K562 (cell line): Measurements from ENCODE around the gene HNRNPA2B1. TPM values are rescaled to one million over a fixed set of nuclear protein-coding genes. Genes with fewer than 3 reads are reported as not detected.

Source experiments
- ASH1L ChIP-seq: fragments of 450-650 bp; IDR thresholded peaks from 2 replicates; pipeline ENCODE4 v1.6.1; 2018; ENCODE audit warnings: borderline replicate concordance, mild to moderate bottlenecking, low read depth; ENCODE audit not compliant: partially characterized antibody
- ATF4 ChIP-seq: fragments of 450-650 bp; formaldehyde crosslinking; IDR thresholded peaks from 2 replicates; pipeline ENCODE4 v1.4.0; 2022; ENCODE audit warnings: mild to moderate bottlenecking, moderate library complexity
- BCOR ChIP-seq: fragments of 450-650 bp; IDR thresholded peaks from 2 replicates; pipeline ENCODE4 v1.6.1; 2016
- EP400 ChIP-seq: fragments of 450-650 bp; IDR thresholded peaks from 2 replicates; pipeline ENCODE4 v1.6.1; 2017; ENCODE audit warnings: antibody characterized with exemption, mild to moderate bottlenecking, moderate library complexity
- ETV1 ChIP-seq: fragments of 450-650 bp; conservative IDR thresholded peaks from 2 replicates; pipeline ENCODE4 v1.6.1; 2016; ENCODE audit warnings: missing genetic modification characterization, control low read depth, low read depth, missing compliant biosample characterization
- FOXA1 ChIP-seq: fragments of 450-650 bp; IDR thresholded peaks from 2 replicates; pipeline ENCODE4 v1.6.1; 2016; ENCODE audit warnings: mild to moderate bottlenecking, borderline replicate concordance
- FOXM1 ChIP-seq, 2 experiments: fragments of 450-650 bp in 1 of 2; sonication (generic) in 1 of 2; formaldehyde crosslinking in 1 of 2; IDR thresholded peaks; 2 replicates each; pipeline versions ENCODE4 v1.6.1 to v1.9.0; 2017 to 2022; ENCODE audit warnings: low read depth in 2 of 2, mild to moderate bottlenecking in 2 of 2, missing genetic modification reagents in 1 of 2, moderate library complexity in 1 of 2
- GTF2F1 ChIP-seq: IDR thresholded peaks from 2 replicates; pipeline ENCODE4 v1.6.1; 2011; ENCODE audit warnings: low read depth, low read length, improper control_type of control experiment
- HDAC1 ChIP-seq, 2 experiments: fragments of 450-650 bp; IDR thresholded peaks; 2 replicates each; pipeline ENCODE4 v1.6.1; 2016 to 2017; ENCODE audit warnings: inconsistent platforms in 1 of 2, mild to moderate bottlenecking in 1 of 2, moderate library complexity in 1 of 2
- HDAC8 ChIP-seq: fragments of 450-650 bp; IDR thresholded peaks from 2 replicates; pipeline ENCODE4 v1.6.1; 2016; ENCODE audit warnings: mild to moderate bottlenecking, missing genetic modification characterization, moderate library complexity, missing compliant biosample characterization
- HLTF ChIP-seq: fragments of 450-650 bp; IDR thresholded peaks from 2 replicates; pipeline ENCODE4 v1.6.1; 2016
- ILF3 ChIP-seq: fragments of 450-650 bp; IDR thresholded peaks from 2 replicates; pipeline ENCODE4 v1.6.1; 2018; ENCODE audit warnings: antibody characterized with exemption, mild to moderate bottlenecking, moderate library complexity, borderline replicate concordance
- KAT2B ChIP-seq: IDR thresholded peaks from one replicate; pipeline ENCODE4 v1.6.1; 2012; ENCODE audit warnings: low read depth, mild to moderate bottlenecking, control low read depth, inconsistent platforms, low read length, moderate library complexity
- NR1H2 ChIP-seq: sonication (generic); formaldehyde crosslinking; IDR thresholded peaks from 2 replicates; pipeline ENCODE4 v1.4.0; 2020; ENCODE audit warnings: mild to moderate bottlenecking, missing genetic modification reagents
- PURB ChIP-seq: sonication (generic); formaldehyde crosslinking; IDR thresholded peaks from 2 replicates; pipeline ENCODE4 v1.9.0; 2021; ENCODE audit warnings: low read depth, mild to moderate bottlenecking, missing genetic modification reagents
- TARDBP ChIP-seq: fragments of 450-650 bp; IDR thresholded peaks from 2 replicates; pipeline ENCODE4 v1.6.1; 2016
- ZBED1 ChIP-seq: IDR thresholded peaks from 2 replicates; pipeline ENCODE4 v1.6.1; 2014
- ZBTB11 ChIP-seq, 3 experiments: fragments of 200-800 bp in 1 of 3; fragments of 250-450 bp in 1 of 3; fragments of 450-650 bp in 1 of 3; sonication (Bioruptor Pico) in 1 of 3; sonication (Bioruptor generic) in 1 of 3; formaldehyde crosslinking in 1 of 3; IDR thresholded peaks; 2 replicates each; pipeline versions ENCODE4 v1.6.1 to v1.8.0; 2016 to 2022; ENCODE audit warnings: mild to moderate bottlenecking in 2 of 3, missing genetic modification characterization in 2 of 3, missing compliant biosample characterization in 1 of 3, moderate library complexity in 1 of 3
- ZNF239 ChIP-seq: fragments of 250-450 bp; sonication (Bioruptor Pico); IDR thresholded peaks from 2 replicates; pipeline ENCODE4 v1.4.0; 2020; ENCODE audit warnings: mild to moderate bottlenecking
- polyA plus RNA-seq, 8 experiments: library from polyadenylated mRNA; depleted of rRNA in 4 of 8; stranded (reverse) in 5 of 8; unstranded in 3 of 8; fragments of >200 nt; fragmentation: Nextera tagmentation in 2 of 8; fragmentation: Illumina TruSeq in 1 of 8; extraction: Ambion mirVana in 2 of 8; extraction: Trizol in 1 of 8; gene quantifications; 2 replicates each; pipeline versions ENCODE4 v1.2.1 to v1.2.3, GENCODE V29; 2011 to 2014; ENCODE audit warnings: inconsistent platforms in 1 of 8, missing spikeins in 1 of 8
- total RNA-seq, 7 experiments: library from RNA; depleted of rRNA in 6 of 7; stranded (reverse); fragments of >200 nt in 6 of 7; fragmentation: Illumina TruSeq in 2 of 7; extraction: Trizol in 2 of 7; gene quantifications; 2 replicates each; pipeline versions ENCODE4 v1.2.1 to v1.2.3, GENCODE V29; 2011 to 2021; ENCODE audit warnings: low replicate concordance in 1 of 7
- TF ChIP-seq, protein P1 (sequence below), 2 experiments: fragments of 450-650 bp in 1 of 2; sonication (generic) in 1 of 2; formaldehyde crosslinking in 1 of 2; IDR thresholded peaks in 1 of 2; conservative IDR thresholded peaks in 1 of 2; 2 replicates each; pipeline versions ENCODE4 v1.6.1 to v1.8.1; 2016 to 2023; ENCODE audit warnings: mild to moderate bottlenecking in 2 of 2, moderate library complexity in 2 of 2, inconsistent platforms in 1 of 2, missing genetic modification reagents in 1 of 2
- TF ChIP-seq, protein P2 (sequence below): fragments of 450-650 bp; IDR thresholded peaks from 2 replicates; pipeline ENCODE4 v1.7.0; 2016; ENCODE audit warnings: borderline replicate concordance

The HNRNPA2B1 gene
- total and polyA plus RNA-seq, 9 of the 15 experiments (the other 6 are each of a cell fraction or from before 2014, with no cell fraction given) = 630 to 1,989 (median 865) TPM

DNA sequence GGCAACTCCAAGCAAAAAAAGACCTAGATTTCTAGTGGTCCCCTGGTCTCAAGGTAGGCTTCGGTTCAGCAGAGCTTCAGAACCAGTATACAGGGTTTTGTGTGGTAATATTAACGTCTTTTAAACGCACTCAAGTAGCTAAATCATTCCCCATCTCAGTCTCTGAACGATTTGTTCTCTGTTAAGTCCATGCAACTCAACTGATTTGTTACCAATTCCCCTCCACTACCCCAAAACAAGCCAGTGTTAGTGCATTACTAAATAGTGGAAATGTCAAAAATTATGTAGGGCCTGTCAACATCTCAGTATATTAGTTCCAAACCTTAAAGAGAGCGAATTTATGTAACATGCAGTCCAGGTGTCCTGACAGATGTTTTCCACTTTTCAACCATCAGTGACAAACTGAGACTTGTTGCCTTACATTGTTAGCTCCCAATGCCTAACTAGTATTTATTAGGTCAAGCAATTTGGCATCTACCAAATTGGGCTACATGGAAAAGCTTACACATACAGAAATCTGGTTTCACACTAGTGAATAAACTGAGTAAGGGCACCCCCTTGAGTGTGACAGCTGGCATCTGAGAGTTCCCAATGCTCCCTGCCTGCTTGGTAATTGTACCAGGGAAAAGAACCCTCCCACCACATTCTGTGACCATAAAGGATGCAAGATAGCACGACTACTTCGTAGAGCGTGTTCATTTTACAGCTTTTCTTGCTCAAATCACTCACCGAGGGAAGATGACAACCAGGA, 12.2 kb downstream of the HNRNPA2B1 start (continued):
- TF ChIP-seq PURB (CRISPR knock-in tag) = no peak
- TF ChIP-seq ILF3 = peak; percentile 95; the same call in 1 of the 2 replicates
- no peak for TF ChIP-seq NR1H2 (CRISPR knock-in tag)
- no peak for TF ChIP-seq BCOR
- TF ChIP-seq, protein P1, sequence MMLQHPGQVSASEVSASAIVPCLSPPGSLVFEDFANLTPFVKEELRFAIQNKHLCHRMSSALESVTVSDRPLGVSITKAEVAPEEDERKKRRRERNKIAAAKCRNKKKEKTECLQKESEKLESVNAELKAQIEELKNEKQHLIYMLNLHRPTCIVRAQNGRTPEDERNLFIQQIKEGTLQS (IDR thresholded peaks at IDR 0.05) = no peak; the same call in 1 of the 2 replicates
- TF ChIP-seq, protein P1 (CRISPR knock-in tag; conservative IDR thresholded peaks at IDR 0.05) = peak; percentile 11; the same call in 1 of the 2 replicates
- TF ChIP-seq FOXA1 = no peak
- no peak for TF ChIP-seq ETV1 (tag)
- TF ChIP-seq KAT2B = no peak
- TF ChIP-seq ZNF239 (CRISPR knock-in tag) = no peak
- no peak for TF ChIP-seq FOXM1 (IDR thresholded peaks at IDR 0.05; ENCODE audit: low read depth)
- TF ChIP-seq FOXM1 (CRISPR knock-in tag; IDR thresholded peaks at IDR 0.05; ENCODE audit: low read depth) = no peak
- no peak for TF ChIP-seq GTF2F1
- no peak for TF ChIP-seq HDAC8 (tag)
- TF ChIP-seq ZBED1 = no peak; the same call in none of the 2 replicates
- TF ChIP-seq EP400 = peak; percentile 12; the same call in 1 of the 2 replicates
- TF ChIP-seq ASH1L = no peak
- TF ChIP-seq HLTF = no peak
- peak; percentile 36 for TF ChIP-seq ATF4 (CRISPR knock-in tag)
- TF ChIP-seq HDAC1 (IDR thresholded peaks at IDR 0.05) = no peak
- TF ChIP-seq, protein P2, sequence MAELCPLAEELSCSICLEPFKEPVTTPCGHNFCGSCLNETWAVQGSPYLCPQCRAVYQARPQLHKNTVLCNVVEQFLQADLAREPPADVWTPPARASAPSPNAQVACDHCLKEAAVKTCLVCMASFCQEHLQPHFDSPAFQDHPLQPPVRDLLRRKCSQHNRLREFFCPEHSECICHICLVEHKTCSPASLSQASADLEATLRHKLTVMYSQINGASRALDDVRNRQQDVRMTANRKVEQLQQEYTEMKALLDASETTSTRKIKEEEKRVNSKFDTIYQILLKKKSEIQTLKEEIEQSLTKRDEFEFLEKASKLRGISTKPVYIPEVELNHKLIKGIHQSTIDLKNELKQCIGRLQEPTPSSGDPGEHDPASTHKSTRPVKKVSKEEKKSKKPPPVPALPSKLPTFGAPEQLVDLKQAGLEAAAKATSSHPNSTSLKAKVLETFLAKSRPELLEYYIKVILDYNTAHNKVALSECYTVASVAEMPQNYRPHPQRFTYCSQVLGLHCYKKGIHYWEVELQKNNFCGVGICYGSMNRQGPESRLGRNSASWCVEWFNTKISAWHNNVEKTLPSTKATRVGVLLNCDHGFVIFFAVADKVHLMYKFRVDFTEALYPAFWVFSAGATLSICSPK = no peak
- no peak for TF ChIP-seq ZBTB11 (CRISPR knock-in tag; IDR thresholded peaks at IDR 0.05)
- no peak for TF ChIP-seq TARDBP
